SJCRH30 (cell line): Measurements from ENCODE around the gene ASB2. TPM values are rescaled to one million over a fixed set of nuclear protein-coding genes. Genes with fewer than 3 reads are reported as not detected.

Experiments used
- DNase-seq, 2 experiments: peaks; one replicate each; pipeline ENCODE4 v3.0.0-alpha.2; 2015 to 2020
- H3K27ac ChIP-seq: fragments of 250-450 bp; sonication (Bioruptor Pico); 2 replicates; pipeline ENCODE4 v1.5.1; 2020; ENCODE audit warnings: mild to moderate bottlenecking, moderate library complexity
- H3K27me3 ChIP-seq: fragments of 250-450 bp; sonication (Bioruptor Pico); 2 replicates; pipeline ENCODE4 v1.5.1; 2020; ENCODE audit warnings: mild to moderate bottlenecking, moderate library complexity
- H3K36me3 ChIP-seq: fragments of 250-450 bp; sonication (Bioruptor Pico); 2 replicates; pipeline ENCODE4 v1.5.1; 2020; ENCODE audit warnings: mild to moderate bottlenecking, moderate library complexity
- H3K4me1 ChIP-seq: fragments of 250-450 bp; sonication (Bioruptor Pico); 2 replicates; pipeline ENCODE4 v1.5.1; 2020; ENCODE audit warnings: mild to moderate bottlenecking, moderate library complexity
- H3K4me3 ChIP-seq: fragments of 250-450 bp; sonication (Bioruptor Pico); 2 replicates; pipeline ENCODE4 v1.5.1; 2020; ENCODE audit warnings: mild to moderate bottlenecking, moderate library complexity
- H3K9me3 ChIP-seq: fragments of 250-450 bp; sonication (Bioruptor Pico); replicated peaks from 2 replicates; pipeline ENCODE4 v1.5.1; 2020; ENCODE audit warnings: mild to moderate bottlenecking, moderate library complexity
- total RNA-seq: library from RNA; depleted of rRNA; stranded (reverse); fragments of >200 nt; shearing (Covaris generic); gene quantifications from 2 replicates; pipeline ENCODE4 v1.2.3, GENCODE V29; 2014

ASB2 gene
- total RNA-seq, 1 experiment from 2014 or later: 2.4 TPM

DNA sequence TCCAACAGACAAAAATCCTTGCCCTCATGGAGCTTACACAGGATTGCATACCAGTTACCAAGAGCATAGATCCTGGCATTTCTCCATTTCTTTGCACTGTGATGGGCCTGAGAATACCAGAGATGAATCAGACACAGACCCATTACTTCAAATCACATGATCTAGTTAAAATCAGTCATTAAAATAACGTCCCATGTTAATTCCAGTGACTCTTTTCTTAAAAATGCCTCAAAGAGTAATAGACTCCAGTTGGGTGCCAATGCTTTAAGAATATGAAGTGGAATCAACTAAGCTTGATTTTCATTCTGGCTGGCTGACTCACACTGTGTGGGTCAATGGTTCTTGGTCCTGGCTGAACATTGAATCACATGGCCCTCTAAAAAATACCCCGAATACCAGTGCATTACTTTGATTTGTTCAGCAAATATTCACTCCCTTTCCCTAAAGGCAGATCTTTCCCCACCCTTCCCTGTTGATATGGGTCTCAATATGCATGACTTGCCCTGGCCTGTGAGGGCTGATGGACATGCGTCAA, 11.0 kb downstream of the ASB2 start:
- Histone ChIP-seq H3K4me3 (no peak overlapping the region), H3K27me3 (no peaks in the 10 kb centered on the region), H3K36me3 (no peaks in the 10 kb centered on the region), H3K9me3 (no peaks in the 10 kb centered on the region), H3K4me1 (peaks cover 18% of the 10 kb centered on the region), H3K27ac (no peak overlapping the region)
- no peak for DNase-seq

GRCh38 chr14:93964820-93965286, 11.5 kb downstream of the ASB2 start:
- Histone ChIP-seq H3K4me3 (no peak overlapping the region), H3K9me3 (no peaks in the 10 kb centered on the region), H3K27me3 (no peaks in the 10 kb centered on the region), H3K36me3 (no peaks in the 10 kb centered on the region), H3K27ac (no peak overlapping the region), H3K4me1 (peaks cover 19% of the 10 kb centered on the region)
- DNase-seq: no peak

DNA sequence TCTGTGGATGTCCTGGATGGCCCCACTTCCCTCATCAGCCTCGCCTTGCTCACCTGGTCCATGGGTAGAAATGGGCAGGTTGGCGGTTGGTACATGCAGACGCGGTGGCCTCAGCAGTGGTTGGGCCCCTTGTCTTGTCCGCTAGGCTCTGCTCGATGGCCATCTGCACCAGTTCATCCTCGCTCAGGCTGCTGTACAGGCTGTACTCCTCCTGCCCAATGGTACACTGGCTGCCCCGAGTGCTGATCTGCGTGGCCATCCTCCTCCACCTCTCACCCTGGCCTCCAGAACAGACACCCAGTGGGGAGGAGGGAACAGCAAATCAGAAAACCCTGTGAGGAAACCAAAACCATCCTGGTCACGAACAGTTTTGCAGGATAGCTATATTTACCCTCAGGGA, 12.1 kb downstream of the ASB2 start:
- peaks cover 22% of the 10 kb centered on the region for H3K4me1 ChIP-seq
- H3K27ac ChIP-seq: no peak overlapping the region
- DNase-seq: no peak
- no peak overlapping the region for H3K4me3 ChIP-seq
- no peaks in the 10 kb centered on the region for H3K27me3 ChIP-seq
- H3K9me3 ChIP-seq: no peaks in the 10 kb centered on the region
- no peaks in the 10 kb centered on the region for H3K36me3 ChIP-seq

GRCh38 chr14:93963692-93964091, 12.7 kb downstream of the ASB2 start:
- no peak overlapping the region for H3K4me3 ChIP-seq
- peaks cover 28% of the 10 kb centered on the region for H3K4me1 ChIP-seq
- no peaks in the 10 kb centered on the region for H3K9me3 ChIP-seq
- no peak overlapping the region for H3K27ac ChIP-seq
- no peaks in the 10 kb centered on the region for H3K27me3 ChIP-seq
- no peak for DNase-seq
- H3K36me3 ChIP-seq: no peaks in the 10 kb centered on the region

GRCh38 chr14:93962701-93963601, 13.4 kb downstream of the ASB2 start:
- H3K27ac ChIP-seq: no peak overlapping the region
- peaks cover 35% of the 10 kb centered on the region for H3K4me1 ChIP-seq
- no peaks in the 10 kb centered on the region for H3K9me3 ChIP-seq
- no peak overlapping the region for H3K4me3 ChIP-seq
- peak; percentile 41 to 75 for DNase-seq
- H3K27me3 ChIP-seq: no peaks in the 10 kb centered on the region
- H3K36me3 ChIP-seq: no peaks in the 10 kb centered on the region

DNA sequence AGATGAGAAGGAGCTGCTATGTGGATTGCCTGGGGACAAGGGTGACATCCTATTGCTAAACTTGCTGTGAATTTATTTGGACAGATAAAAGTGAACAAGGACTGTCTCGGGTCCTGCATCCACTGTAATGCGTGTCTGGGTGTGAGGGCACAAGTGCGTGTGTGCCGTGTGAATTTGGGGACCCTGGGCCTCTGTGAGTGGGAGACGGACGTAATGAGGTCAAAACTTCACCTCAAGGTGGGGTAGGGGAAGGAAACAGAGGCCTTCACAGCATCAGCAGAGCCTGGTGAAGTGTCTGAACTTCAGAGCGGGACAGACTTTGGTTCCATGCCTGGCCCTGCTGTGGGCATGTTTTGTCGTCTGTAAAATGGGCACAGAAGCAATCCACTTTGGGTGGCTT, 14.8 kb downstream of the ASB2 start:
- Histone ChIP-seq H3K27me3 (no peaks in the 10 kb centered on the region), H3K27ac (no peak overlapping the region), H3K36me3 (no peaks in the 10 kb centered on the region), H3K4me3 (no peak overlapping the region), H3K9me3 (no peaks in the 10 kb centered on the region), H3K4me1 (peaks cover 47% of the 10 kb centered on the region)
- no peak for DNase-seq

- H3K27ac ChIP-seq: no peak overlapping the region
- no peaks in the 10 kb centered on the region for H3K27me3 ChIP-seq
- peaks cover 54% of the 10 kb centered on the region for H3K4me1 ChIP-seq
- H3K36me3 ChIP-seq: no peaks in the 10 kb centered on the region
- no peak overlapping the region for H3K4me3 ChIP-seq
- H3K9me3 ChIP-seq: no peaks in the 10 kb centered on the region
- DNase-seq: no peak
Measured at GRCh38 chr14:93960774-93961438, 15.5 kb downstream of the ASB2 start.

GRCh38 chr14:93960108-93960475, 16.3 kb downstream of the ASB2 start:
- no peak overlapping the region for H3K4me3 ChIP-seq
- H3K9me3 ChIP-seq: no peaks in the 10 kb centered on the region
- H3K27me3 ChIP-seq: no peaks in the 10 kb centered on the region
- no peak overlapping the region for H3K27ac ChIP-seq
- DNase-seq: no peak
- peaks cover 57% of the 10 kb centered on the region for H3K4me1 ChIP-seq
- H3K36me3 ChIP-seq: no peaks in the 10 kb centered on the region

GRCh38 chr14:93959239-93960107, 16.9 kb downstream of the ASB2 start:
- no peak overlapping the region for H3K27ac ChIP-seq

GRCh38 chr14:93958567-93959238, 17.7 kb downstream of the ASB2 start:
- no peak overlapping the region for H3K4me3 ChIP-seq
- H3K27ac ChIP-seq: no peak overlapping the region
- H3K27me3 ChIP-seq: no peaks in the 10 kb centered on the region
- peak; percentile 42 to 73 for DNase-seq
- H3K4me1 ChIP-seq: peaks cover 64% of the 10 kb centered on the region
- no peaks in the 10 kb centered on the region for H3K36me3 ChIP-seq
- no peaks in the 10 kb centered on the region for H3K9me3 ChIP-seq

More at GRCh38 chr14:93959239-93960107, 16.9 kb downstream of the ASB2 start:
- Histone ChIP-seq H3K36me3 (no peaks in the 10 kb centered on the region), H3K4me1 (peaks cover 58% of the 10 kb centered on the region), H3K9me3 (no peaks in the 10 kb centered on the region), H3K4me3 (no peak overlapping the region), H3K27me3 (no peaks in the 10 kb centered on the region)
- DNase-seq: peak; percentile 78 to 86

DNA sequence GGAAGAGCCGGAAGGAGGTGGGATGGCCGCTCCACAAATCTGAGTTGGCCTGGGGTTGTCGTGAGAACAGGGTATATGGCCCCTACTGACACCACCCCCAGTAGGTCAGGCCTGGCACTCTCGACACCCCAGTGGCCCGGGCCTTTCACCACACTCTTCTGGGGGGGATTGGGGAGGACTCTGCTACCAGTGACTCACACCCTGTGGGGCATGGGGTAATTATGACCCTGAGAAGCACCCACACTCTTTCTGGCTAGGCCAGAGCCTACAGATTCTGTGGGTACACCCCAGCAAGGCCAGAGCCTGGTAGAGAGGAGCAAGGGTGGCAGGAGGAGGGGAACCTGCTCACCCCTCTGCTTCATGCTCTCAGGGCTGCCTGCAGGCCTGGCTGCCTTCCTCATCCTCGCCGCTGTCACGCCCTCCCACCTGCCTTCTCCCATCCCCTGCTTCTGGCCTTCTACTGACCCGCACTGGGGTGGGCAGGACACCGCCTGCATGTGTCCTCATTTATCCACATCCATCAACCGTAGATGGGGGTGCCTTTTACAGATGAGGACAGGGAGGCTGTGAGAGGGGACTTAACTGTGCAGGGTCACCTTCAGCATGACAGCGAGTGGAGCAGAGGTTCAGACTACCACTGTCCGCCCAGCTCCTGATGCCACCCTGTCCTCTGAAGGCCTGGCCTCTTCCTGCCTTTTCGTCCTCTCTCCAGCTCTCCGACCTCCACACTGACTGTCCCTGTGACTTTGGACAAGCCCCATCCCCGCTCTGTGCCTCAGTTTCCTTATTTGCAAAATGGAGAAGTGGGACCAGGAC, 18.4 kb downstream of the ASB2 start:
- no peak for DNase-seq
- Histone ChIP-seq H3K27ac (no peak overlapping the region), H3K4me3 (no peak overlapping the region), H3K27me3 (no peaks in the 10 kb centered on the region), H3K9me3 (no peaks in the 10 kb centered on the region), H3K36me3 (no peaks in the 10 kb centered on the region), H3K4me1 (peaks cover 61% of the 10 kb centered on the region)

- Histone ChIP-seq H3K27ac (no peak overlapping the region), H3K4me3 (no peak overlapping the region), H3K36me3 (no peaks in the 10 kb centered on the region), H3K4me1 (peaks cover 56% of the 10 kb centered on the region), H3K9me3 (no peaks in the 10 kb centered on the region), H3K27me3 (no peaks in the 10 kb centered on the region)
- DNase-seq: no peak
Measured at GRCh38 chr14:93957333-93957710, 19.0 kb downstream of the ASB2 start.

GRCh38 chr14:93956514-93957332, 19.6 kb downstream of the ASB2 start:
- Histone ChIP-seq H3K27ac (no peak overlapping the region), H3K4me3 (no peak overlapping the region), H3K36me3 (no peaks in the 10 kb centered on the region), H3K27me3 (no peaks in the 10 kb centered on the region), H3K9me3 (no peaks in the 10 kb centered on the region), H3K4me1 (peaks cover 56% of the 10 kb centered on the region)
- DNase-seq: peak; percentile 68 to 81
